Activated CD8-positive, alpha-beta T cell treated with anti-CD3 and anti-CD28 coated beads for 36 hours (primary cell): ENCODE measurements around the gene BANK1. TPM values are rescaled to one million over a fixed set of nuclear protein-coding genes. Genes with fewer than 3 reads are reported as not detected.

Experiments used
- ATAC-seq: fragments of 200-7000 bp; cut with Tn5 transposase; one replicate; pipeline ENCODE4 v1.10.0; 2021; ENCODE audit warnings: mild to moderate bottlenecking, moderate library complexity
- CTCF ChIA-PET: fragments of 350-600 bp; sonication (Branson Sonifier 250); formaldehyde crosslinking; loops from one replicate; lab custom pipeline; 2021; ENCODE audit warnings: antibody characterized with exemption; lab: Charles Lee
- POLR2A ChIA-PET: fragments of 350-600 bp; sonication (Branson Sonifier 250); formaldehyde crosslinking; loops from one replicate; lab custom pipeline; 2021; ENCODE audit warnings: antibody characterized with exemption; lab: Charles Lee
- DNase-seq: peaks from one replicate; pipeline ENCODE4 v3.0.0-alpha.2; 2020
- H3K27ac Mint-ChIP-seq: one replicate; pipeline ENCODE4 v1.8.0; 2021; ENCODE audit warnings: mild to moderate bottlenecking, mixed read lengths
- H3K27me3 Mint-ChIP-seq: one replicate; pipeline ENCODE4 v1.8.0; 2021; ENCODE audit warnings: mixed read lengths
- H3K36me3 Mint-ChIP-seq: one replicate; pipeline ENCODE4 v1.8.0; 2021; ENCODE audit warnings: low read depth, mixed read lengths
- H3K4me1 Mint-ChIP-seq: one replicate; pipeline ENCODE4 v1.8.0; 2021; ENCODE audit warnings: low read depth, mixed read lengths
- H3K4me3 Mint-ChIP-seq: one replicate; pipeline ENCODE4 v1.8.0; 2021; ENCODE audit warnings: mild to moderate bottlenecking, moderate library complexity, mixed read lengths
- H3K9me3 Mint-ChIP-seq: one replicate; pipeline ENCODE4 v1.8.0; 2021; ENCODE audit warnings: mixed read lengths
- intact Hi-C: fragments of 100-400 bp; cut with micrococcal nuclease; formaldehyde crosslinking; loops from one replicate; pipeline ENCODE4 v1.10.0; 2022
- total RNA-seq, 2 experiments: library from RNA; stranded (reverse); gene quantifications; one replicate each; pipeline ENCODE4 v1.2.3, GENCODE V29; 2021
- TF ChIP-seq, protein P1 (sequence below): fragments of 200-600 bp; IDR thresholded peaks from one replicate; pipeline ENCODE4 v1.8.0; 2022; ENCODE audit warnings: antibody characterized with exemption, mild to moderate bottlenecking

BANK1 gene
- total RNA-seq, 2 experiments from 2014 or later, result 0.09 to 0.34 TPM

DNA sequence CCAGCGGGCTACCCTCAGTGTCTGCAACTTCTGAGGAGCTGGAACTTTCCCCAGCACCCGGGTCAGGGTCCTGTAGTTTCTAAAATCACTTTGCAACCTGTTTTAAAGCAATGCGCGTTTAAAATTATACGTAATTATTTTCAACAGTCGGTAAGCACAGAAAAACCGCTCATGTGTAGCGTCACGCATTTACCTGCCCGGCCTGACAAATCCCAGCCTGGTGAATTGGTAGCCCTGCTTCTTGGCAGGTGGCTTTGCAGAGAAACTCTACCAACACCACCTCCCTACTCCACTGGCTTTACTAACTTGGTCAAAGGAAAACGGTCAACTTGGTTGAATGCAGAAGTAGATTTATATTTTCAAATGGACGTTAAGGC, 640 bp downstream of the BANK1 start:
- TF ChIP-seq, protein P1, sequence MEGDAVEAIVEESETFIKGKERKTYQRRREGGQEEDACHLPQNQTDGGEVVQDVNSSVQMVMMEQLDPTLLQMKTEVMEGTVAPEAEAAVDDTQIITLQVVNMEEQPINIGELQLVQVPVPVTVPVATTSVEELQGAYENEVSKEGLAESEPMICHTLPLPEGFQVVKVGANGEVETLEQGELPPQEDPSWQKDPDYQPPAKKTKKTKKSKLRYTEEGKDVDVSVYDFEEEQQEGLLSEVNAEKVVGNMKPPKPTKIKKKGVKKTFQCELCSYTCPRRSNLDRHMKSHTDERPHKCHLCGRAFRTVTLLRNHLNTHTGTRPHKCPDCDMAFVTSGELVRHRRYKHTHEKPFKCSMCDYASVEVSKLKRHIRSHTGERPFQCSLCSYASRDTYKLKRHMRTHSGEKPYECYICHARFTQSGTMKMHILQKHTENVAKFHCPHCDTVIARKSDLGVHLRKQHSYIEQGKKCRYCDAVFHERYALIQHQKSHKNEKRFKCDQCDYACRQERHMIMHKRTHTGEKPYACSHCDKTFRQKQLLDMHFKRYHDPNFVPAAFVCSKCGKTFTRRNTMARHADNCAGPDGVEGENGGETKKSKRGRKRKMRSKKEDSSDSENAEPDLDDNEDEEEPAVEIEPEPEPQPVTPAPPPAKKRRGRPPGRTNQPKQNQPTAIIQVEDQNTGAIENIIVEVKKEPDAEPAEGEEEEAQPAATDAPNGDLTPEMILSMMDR, result no peak
- ChIA-PET POLR2A (no interaction called here), CTCF (no interaction called here)
- H3K27ac Mint-ChIP-seq, result no peak overlapping the region
- H3K4me3 Mint-ChIP-seq, result peak overlapping the region; percentile 68
- DNase-seq, result no peak
- H3K27me3 Mint-ChIP-seq, result peaks cover 19% of the 10 kb centered on the region
- no peaks in the 10 kb centered on the region for H3K36me3 Mint-ChIP-seq
- peaks cover 2% of the 10 kb centered on the region for H3K9me3 Mint-ChIP-seq
- peaks cover 10% of the 10 kb centered on the region for H3K4me1 Mint-ChIP-seq
- no peak for ATAC-seq
- intact Hi-C loops, result no loop called here

DNA sequence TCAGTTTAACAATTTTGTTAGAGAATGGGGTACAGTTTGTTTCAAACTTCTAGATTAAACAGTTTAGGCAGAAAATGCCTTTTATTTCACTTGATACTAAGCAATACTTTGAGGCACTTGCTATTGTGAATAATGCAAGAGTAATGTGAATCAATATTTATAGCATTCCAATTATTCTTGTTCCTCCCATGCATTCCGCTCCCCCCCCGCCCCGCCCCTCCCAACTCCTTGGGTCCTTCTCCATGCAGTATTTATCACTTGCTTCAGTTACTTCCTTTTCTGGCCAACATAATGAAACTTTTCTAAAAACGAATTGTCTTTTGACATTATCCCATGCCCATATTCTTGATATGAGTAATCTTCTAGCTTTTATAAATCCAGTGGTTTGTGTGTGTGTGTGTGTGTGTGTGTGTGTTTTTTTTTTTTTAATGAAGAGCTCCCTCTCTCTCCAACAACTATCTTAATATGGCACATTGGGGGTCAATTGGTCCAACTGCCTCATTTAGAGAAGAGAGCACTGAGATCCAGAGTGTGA, 1.6 kb downstream of the BANK1 start:
- ATAC-seq, result no peak
- peaks cover 18% of the 10 kb centered on the region for H3K27me3 Mint-ChIP-seq

DNA sequence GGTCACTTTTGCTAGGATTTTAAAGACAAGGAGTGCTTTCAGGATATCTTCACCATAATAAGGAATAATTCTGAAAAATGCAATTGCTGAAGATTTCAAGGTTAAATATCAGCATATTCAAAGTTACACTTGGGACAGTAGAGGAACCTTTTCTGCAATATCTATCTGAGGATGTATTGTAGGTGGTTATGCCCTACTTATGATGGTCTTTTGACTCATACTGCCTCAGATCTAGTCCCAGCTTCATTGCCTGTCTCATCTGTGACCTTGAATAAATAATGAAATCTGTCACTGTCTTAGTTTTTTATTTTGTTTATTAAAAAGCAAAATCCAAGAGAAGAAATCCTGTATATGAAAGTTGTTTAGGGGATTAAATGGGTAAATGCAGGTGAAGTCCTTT, 2.9 kb downstream of the BANK1 start:
- Mint-ChIP-seq H3K4me1 (peaks cover 10% of the 10 kb centered on the region), H3K36me3 (no peaks in the 10 kb centered on the region), H3K4me3 (no peak overlapping the region), H3K9me3 (no peaks in the 10 kb centered on the region), H3K27ac (no peak overlapping the region), H3K27me3 (peaks cover 20% of the 10 kb centered on the region)
- DNase-seq (no peak), ATAC-seq (no peak)
- POLR2A ChIA-PET, result no interaction called here
- intact Hi-C loops, result no loop called here
- TF ChIP-seq, protein P1, result no peak
- CTCF ChIA-PET, result no interaction called here

More for the DNA sequence above, 1.6 kb downstream of the BANK1 start:
- no peak for DNase-seq
- TF ChIP-seq, protein P1, result no peak
- ChIA-PET CTCF (no interaction called here), POLR2A (no interaction called here)
- intact Hi-C loops, result no loop called here
- peaks cover 10% of the 10 kb centered on the region for H3K4me1 Mint-ChIP-seq
- H3K9me3 Mint-ChIP-seq, result no peaks in the 10 kb centered on the region
- no peak overlapping the region for H3K4me3 Mint-ChIP-seq
- no peaks in the 10 kb centered on the region for H3K36me3 Mint-ChIP-seq
- no peak overlapping the region for H3K27ac Mint-ChIP-seq

DNA sequence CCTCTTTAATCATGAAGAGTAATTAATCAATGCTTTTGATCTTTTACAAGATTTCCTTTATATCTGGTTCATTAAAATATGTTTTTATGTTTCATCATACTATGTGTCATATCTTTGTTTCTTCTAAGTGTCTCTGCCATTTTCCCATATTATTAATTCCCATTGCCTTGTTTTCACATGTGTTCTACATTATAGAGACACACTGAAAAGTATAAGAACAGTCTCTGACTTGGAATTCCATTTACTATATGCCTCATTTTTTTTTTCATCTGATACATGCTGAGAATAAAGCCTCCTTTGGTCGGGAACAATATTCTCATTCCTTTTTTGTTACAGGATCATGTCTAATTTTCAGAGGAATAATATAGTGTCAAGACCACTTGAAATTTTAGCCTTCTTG, 4.3 kb downstream of the BANK1 start:
- H3K36me3 Mint-ChIP-seq, result no peaks in the 10 kb centered on the region
- H3K4me3 Mint-ChIP-seq, result no peak overlapping the region
- no peak overlapping the region for H3K27ac Mint-ChIP-seq
- POLR2A ChIA-PET, result no interaction called here
- DNase-seq (no peak), ATAC-seq (no peak)
- H3K4me1 Mint-ChIP-seq, result peaks cover 10% of the 10 kb centered on the region
- peaks cover 22% of the 10 kb centered on the region for H3K27me3 Mint-ChIP-seq
- H3K9me3 Mint-ChIP-seq, result no peaks in the 10 kb centered on the region
- CTCF ChIA-PET, result no interaction called here
- intact Hi-C loops, result no loop called here
- TF ChIP-seq, protein P1, result no peak

DNA sequence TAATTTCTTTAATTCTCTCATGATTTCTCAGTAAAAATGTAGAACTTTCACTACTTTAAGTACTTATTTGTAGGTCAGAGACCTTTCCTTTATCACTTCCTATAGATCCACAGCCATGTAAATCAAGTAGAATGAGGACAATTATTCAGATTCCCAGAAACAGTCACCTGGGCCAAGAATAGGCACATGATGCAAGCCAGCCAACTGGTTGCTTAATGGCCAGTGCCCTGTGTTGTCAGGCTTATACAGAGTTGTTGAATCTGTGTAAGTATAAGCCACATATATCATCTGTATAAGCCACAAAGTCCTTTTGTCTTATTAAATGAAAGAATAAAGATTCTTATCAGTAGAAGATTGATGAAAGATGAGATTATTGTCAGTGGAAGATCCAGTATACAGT, 5.2 kb downstream of the BANK1 start:
- CTCF ChIA-PET, result no interaction called here
- ATAC-seq, result no peak
- Mint-ChIP-seq H3K36me3 (no peaks in the 10 kb centered on the region), H3K4me3 (no peak overlapping the region), H3K4me1 (peaks cover 6% of the 10 kb centered on the region), H3K27me3 (peaks cover 22% of the 10 kb centered on the region), H3K9me3 (no peaks in the 10 kb centered on the region), H3K27ac (no peak overlapping the region)
- no peak for DNase-seq
- TF ChIP-seq, protein P1, result no peak
- POLR2A ChIA-PET, result no interaction called here
- intact Hi-C loops, result no loop called here
